HG02973 (cell line): ENCODE data around the gene GSE1.

Source experiments
- ATAC-seq: cut with Tn5 transposase; IDR thresholded peaks from one replicate; pipeline ENCODE4 v1.9.1; 2021; ENCODE audit warnings: moderate library complexity; ENCODE audit not compliant: unreplicated experiment

The GSE1 gene

DNA sequence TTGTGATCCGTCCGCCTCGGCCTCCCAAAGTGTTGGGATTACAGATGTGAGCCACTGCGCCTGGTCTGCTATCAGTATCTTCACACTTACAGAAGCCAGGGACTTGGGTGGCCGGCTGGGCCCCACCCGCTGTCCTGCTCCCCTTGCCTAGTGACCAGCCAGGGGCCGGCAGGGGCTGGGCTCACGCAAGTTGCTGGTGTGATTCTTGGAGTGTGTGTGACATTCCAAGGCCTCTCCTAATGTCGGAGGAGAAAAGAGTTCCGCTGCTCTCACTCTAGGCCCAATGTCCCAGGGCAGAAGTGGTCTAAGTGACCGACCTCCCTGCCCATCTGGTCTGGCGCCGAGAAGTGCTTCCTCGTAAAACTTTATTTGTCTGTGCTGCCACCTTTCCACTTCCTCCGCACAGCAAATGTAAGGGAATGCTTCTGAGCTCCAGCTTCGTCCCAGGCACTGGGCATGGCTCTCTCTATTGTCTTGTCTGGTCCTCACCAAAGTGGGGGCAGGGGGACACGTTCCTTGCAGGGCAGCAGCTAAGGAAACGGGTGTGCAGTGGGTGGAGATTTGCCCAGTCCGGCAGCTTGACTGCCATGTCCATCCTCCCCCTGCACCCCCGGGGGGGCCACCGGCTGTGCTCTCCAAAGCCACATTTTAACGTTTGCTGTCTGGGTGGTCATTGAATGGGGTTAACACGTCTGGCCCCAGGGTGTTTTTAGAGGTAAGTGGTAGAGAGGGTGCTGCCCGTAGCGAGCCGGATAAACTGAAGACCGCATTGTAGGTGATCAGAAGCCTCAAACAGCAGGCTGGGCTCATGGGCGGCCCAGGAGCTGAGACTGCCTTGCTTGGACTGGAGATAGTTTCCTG, 7.8 kb upstream of the GSE1 start:
- no peak for ATAC-seq

DNA sequence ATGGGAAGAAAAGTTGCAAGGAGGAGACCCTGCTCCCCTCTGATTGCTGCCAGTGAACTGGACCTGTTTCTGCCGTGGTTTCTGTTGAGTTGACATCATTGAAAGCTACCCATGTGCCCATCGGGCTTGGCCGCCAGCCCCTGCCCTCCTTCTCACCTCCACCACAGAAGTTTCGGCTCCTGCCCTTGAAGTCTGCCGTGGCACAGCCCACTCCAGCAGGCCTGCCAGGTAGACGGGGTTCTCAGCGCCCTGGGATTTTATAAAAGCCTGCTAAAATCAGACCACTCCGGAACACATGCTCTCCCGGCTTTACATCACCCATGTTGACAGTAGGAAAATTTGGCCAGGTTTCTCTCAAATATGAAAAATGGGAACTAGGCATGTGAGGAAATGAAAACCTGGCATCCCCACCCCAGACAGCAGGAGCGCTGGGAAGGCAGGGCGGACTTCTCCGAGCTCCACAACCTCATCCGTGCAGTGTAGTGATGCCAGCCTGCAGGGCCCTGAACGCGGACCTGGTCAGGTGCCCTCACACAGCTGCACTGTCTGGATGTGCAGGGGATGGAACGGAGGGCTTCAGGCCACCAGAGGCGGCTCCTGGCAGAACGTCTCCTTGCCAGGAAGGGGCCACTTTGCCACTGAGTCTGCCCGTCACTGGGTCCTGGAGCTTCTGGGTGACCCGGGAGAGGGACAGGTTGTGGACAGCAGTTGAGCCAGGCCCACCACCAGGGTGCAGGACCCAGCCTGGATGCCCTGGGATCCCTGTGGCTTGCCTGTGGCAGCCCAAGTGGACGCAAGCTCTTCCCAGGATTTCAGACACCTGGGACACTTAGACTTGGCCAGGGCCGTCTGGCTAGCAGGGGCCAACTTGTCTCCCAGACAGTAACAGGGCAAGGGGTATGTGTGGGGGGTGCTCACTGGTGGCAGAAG, 6.9 kb upstream of the GSE1 start:
- ATAC-seq = no peak

DNA sequence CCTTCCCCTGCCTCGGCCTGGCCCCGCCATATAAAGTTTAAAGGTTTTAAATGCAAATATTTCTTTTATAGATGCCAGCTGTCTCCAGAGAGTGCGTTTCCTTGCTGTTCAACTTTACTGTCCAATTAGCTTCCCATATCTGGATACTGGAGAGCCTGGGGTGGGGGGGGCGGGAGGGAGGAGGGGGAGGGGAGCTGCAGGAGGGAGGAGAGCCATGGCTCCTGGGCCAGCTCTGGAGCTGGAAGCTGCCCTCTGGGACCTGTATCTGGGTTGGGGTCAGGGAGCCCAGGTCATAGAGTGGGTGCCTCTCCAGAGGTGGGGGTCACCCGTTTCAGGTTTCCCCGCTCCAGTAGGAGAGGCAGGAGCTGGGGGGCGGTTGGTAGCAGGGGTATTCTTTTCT, 6.2 kb upstream of the GSE1 start:
- no peak for ATAC-seq

DNA sequence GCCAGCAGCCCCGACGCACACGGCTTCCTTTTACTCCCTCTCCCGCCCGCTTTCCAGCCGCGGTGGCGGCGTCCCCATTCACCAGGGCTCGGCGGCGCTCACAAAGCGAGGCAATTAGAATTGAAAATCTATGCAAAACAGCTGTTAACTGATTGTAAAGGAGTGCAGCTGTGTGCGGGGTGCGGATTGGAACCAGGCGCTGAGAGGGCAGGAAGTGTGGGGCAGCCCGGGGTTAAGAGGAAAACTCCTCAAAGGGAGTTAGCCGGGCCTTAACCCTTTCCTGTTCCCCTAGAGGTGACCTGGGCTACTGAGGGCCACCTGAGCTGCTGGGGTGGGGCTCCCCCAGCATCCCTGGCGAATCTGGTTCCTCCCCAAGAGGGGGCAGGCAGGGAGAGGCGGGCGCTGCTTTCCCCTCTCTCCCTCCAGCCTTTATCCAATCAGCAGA, 5.8 kb upstream of the GSE1 start:
- no peak for ATAC-seq

DNA sequence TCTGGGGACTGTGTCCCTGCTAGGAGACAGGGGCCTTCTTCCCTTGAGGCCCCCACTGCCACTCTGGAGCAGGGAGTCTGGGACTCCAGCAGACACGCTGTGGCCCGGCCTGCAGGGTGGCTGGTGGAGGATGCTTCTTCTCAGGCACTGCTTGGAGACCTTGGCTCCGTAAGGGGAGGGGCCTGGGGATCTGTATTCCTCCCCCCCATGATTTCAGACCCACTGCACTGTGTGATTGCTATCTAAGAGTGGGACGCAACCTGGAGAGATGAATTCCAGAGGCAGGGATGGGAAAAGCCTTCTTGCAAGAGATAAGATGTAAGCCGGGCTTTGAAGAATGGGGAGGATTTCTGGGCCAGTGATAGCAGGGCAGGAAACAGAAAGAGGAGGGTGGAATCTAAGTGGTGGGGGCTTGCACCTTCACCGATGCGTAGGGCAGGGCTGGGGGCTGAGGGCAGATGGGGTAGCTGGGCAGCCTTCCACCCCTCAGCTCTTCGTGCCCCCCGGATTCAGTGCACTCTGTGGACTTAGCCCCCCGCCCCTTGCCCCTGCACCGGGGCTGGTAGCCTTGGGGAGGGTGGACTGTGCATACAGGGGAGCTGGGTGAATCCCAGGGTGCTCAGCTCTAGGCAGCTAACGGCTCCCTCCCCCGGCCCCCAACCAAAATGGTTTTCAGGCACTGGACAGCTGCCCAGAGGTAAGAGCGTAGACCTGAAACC, 5.2 kb upstream of the GSE1 start:
- ATAC-seq = no peak

DNA sequence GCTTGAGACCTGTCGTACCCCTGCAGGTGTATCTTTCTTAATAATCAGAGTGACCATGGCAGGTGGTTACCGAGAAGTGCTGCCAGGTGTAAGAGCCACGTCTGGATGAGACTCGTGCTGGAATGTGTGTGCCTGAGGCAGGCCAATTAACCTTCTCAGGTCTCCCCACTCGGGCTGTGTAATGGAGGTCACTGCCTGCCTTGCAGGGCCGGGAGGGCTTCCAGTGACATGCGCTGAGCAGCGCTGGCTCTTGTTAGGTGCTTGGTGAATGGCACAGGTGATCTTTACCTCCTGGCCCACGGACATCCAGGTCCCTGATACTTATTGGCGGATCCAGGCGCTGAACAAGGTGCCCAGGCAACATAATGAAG, 4.6 kb upstream of the GSE1 start:
- no peak for ATAC-seq

DNA sequence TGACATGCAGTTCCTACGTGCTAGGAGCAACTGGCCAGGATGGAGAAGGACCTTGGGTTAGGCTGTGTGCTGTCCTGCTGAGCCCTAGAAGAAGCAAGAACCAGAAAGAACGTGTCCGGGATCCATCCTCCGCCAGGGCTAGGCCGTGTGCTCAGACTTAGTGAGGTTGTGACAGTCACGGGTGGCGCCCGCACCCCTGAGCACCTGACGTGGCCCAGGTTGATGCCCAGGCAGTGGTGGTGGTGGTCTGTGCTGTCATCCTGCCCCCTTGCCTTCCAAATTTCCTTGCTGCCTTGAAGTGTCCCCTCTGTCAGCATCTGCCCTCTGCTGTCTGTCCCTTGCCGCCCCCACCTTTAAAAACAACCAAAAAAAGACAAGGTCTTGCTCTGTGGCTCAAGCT, 4.2 kb upstream of the GSE1 start:
- ATAC-seq = no peak

DNA sequence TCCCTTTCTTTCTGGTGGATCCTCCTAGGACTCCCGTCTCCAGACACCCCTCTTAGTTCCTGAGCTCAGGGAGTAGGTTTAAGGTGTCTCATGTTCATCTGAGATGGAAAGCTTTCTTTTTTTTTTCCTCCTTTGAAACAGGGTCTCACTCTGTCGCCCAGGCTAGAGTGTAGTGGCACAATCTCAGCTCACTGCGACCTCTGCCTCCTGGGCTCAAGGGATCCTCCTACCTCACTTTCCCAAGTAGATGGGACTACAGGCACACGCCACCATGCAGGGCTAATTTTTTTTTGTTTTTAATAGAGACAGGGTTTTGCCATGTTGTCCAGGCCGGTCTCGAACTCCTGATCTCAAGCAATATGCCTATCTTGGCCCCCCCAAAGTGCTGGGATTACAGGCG, 3.6 kb upstream of the GSE1 start:
- no peak for ATAC-seq

DNA sequence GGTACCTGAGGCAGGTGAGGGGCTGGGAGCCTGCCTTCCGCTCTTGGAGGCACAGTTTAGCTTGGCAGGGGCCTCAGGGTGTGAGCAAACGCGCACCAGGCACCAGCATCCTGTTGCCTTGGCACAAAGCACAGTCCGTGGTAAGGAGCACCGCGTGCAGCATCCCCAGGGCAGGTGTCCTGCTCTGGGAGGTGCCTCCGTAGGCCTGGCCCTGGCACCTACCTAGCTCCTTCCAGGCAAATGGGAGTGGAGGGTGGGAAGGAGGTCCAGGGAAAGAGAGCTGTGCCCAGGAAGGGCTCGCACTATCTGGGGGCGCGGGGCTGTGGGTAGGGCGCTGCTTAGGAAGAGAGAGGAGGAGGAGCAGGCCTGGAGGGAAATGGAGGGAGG, 3.1 kb upstream of the GSE1 start:
- no peak for ATAC-seq

DNA sequence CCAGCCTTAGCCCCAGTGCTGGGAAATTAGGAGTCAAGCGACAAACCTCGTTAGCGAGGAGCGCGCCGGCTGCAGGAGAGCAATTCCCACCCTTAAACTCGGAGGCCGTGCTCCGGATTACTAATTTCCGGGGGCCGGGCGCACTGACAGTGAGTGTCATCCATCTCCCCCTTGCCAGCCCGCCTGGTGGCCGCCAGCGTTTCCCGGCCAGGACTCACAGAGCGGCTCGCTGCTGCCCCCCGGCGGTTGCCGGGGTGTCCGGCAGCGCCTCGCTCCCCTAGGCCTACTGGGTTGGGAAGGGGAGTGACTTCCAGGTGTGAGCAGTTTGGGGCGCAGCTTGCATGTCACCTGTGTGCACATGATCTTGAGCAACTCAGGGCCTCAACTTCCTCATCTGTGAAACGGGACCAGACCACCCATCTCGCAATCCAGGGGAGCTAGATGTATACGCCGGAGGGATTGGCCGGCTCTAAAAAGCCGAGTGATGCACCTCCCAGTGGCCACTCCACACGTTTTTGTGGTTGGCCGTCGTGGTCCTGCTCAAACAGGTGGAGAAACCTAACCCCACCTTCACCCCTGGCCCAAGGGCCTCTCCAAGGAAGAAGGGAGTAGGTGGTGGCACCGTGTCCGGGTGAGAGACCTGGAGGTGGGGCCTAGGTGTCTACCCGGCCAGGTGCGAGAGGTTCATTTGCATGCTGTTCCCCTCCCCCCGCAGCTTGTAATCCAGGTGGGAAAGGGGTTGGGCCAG, 2.5 kb upstream of the GSE1 start:
- no peak for ATAC-seq

DNA sequence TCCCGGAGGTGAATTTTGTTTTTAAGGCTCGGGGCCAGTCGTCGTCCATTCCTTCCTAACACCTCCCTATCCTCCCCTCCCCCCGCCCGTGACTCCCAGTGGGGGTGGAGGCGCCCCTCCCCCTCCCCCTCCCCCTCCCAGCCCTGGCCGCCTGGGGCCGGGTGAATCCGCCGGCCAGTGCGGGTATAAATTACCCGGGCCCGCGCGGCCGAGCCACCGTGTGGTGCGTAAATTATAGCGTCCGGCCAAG, 2.0 kb upstream of the GSE1 start:
- ATAC-seq = no peak

DNA sequence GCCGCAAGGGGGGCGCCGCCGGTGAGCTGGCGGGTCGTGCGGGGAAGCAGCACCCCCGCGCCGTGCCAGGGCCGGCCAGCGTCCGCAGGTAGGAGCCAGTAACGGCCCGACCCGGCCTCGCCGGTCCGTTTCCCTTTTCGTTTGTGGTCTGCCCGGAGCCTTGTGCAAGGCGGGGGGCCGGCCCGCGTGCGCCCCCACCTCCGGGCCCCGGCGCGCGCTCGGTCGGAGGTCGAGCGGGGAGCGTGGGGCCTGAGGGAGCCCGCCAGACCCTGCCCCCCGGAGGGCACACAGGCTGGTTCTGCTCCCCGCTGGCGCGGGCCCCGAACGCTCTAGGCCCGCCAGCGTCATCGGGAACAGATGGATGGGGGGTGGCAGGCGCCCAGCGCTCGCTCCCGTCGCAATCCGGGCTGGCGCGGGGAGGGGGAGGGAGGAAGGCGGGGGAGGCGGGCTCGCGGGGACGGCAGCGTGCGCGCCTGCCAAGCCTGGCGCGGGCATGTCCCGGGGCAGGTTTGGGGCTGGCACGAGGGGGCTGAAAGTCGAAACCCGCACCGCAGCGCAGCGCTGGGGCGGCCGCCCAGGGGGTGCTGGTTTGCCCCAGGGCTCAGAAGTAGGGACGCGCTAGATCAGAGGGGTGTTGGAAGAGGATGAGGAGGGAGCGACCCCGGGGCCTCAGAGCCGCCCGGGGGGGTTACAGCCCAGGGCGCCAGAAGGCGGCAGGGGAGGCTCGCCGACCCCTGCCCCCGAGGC, 1.5 kb upstream of the GSE1 start:
- ATAC-seq = no peak

DNA sequence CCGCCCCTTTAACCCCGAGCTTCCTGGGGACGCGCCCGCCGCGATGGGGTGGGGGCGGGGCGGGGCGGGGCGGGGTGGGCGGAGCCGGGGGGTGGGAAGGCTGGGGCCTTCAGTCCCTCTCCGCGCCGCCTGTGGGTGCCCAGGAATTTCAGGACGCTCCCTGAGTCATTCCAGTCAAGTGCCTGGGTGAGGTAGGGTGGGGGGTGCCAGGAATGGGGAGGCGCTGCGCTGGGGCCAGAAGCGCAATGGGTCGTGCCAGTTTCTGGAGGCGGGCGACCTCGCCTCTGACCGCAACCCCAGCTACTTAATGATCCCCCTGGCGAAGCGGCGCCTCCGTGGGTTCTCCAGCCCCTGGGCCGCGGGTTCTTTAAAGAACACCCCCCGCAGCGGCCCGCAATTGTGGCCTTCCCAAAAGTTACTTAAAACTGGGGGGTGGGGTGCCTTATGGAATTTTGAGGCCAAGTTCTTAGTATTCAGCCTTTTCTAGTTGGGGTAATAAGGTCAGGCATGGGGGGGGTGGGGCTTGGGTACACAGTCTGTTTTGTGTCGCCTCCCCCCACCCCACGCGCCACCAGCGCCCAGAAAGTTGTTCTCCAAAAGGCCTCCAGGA, 826 bp upstream of the GSE1 start:
- ATAC-seq = no peak

DNA sequence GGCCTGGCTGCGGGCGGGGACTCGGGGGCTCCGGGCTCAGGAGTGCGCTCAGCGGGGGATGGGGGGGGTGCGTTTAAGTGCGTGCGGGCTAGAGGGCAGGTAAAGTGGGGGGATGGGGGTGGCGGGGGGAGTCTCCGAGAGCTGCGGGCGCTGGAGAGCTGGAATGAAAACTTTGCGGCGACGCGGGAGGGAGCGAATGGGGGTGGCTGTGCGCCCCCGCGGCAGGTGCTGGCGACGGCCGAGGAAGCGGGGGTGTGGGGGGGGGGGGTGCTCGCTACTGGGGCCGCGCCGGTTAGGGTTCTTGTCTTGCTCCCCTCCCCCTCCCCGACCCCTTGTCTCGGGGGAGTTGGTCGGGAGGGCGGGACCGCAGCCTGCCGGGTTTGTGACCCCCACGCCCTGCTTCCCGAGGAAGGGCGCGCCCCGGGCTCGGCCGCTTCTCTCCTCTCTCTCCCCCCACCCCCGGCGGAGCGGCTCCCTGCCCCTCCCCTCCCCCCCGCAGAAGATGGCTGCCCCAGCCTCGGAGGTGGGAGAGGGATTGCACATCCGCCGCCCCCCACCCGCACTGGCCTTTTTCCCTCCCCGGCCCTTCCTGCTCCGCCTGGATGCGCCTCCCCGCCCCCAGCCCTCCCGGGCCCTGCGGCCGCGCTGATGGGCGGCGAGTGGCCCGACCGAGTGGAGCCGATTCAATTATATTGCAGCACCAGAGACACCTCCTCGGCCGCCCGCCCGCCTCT, 649 bp downstream of the GSE1 start:
- no peak for ATAC-seq

DNA sequence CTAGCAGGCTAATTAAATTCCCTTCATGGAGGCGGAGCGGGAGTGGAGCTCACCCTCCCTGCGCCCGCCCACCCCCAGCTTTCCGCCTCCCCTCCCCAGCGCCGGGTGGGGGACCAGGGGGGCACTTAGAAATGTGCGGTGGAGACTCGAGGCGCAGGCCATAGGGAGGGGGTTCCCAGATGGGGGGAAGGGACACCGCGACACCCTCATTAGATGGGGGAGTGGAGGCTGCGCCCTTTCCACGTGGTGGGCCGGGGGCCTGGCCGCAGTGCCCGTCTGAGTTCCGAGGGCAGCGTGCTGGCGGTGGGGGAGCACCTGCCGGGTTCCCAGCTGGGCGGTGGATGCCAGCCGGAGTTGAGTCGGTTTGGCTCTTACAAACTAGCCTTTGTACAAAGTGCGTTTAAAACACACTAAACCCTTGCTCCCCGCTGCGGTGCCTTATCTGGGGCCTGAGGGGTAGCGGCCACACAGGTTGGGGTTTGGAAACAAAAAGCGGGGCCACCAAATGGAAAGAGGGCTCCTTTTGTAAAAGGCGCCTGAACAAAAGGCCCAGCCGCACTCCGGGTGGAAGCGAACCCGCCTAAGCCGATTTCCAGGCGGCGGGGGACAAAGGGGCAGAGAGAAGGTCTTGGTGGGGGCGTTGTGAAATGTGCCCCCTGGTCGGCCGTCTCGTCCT, 1.4 kb downstream of the GSE1 start:
- ATAC-seq = no peak

DNA sequence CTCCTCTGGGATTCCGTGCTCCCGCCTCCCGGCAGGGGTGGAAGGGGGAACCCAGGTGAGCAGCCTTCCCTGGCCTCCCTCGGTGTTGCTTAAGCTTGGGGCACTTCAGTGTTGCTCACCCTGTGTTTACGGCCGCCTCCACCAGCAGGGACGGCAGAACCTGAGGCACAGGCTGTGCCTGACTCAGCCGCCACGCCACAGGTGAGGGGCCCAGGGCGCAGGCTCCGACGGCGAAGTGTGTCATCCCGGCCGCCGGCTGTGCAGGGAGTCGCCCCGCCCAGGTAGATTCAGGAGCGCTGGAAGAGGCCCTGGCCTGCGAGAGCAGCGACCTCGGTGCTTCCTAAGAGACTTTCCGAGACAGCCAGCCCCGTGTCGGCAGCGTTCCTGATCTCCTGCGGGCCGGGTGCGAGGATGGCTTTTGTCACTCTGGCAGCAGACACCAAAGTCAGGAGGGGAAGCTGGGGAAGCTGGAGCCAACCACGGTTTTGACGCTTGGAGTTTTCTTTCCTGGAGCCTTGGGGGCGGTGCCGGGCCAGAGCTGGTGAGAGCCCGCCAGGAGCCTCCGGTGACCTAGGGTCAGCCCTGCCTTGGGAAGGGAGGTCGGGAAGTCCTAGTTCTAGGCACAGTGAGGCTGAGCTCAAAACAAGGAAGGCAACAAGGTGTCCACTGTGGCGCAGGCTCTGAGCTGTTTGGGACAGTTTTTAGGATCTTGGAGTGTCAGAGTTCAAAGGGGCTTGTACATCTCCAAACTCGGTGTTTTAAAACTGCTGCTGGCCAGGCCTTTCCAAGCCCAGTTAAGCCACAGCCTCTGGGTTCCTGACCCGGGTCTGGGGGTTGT, 2.1 kb downstream of the GSE1 start:
- no peak for ATAC-seq

DNA sequence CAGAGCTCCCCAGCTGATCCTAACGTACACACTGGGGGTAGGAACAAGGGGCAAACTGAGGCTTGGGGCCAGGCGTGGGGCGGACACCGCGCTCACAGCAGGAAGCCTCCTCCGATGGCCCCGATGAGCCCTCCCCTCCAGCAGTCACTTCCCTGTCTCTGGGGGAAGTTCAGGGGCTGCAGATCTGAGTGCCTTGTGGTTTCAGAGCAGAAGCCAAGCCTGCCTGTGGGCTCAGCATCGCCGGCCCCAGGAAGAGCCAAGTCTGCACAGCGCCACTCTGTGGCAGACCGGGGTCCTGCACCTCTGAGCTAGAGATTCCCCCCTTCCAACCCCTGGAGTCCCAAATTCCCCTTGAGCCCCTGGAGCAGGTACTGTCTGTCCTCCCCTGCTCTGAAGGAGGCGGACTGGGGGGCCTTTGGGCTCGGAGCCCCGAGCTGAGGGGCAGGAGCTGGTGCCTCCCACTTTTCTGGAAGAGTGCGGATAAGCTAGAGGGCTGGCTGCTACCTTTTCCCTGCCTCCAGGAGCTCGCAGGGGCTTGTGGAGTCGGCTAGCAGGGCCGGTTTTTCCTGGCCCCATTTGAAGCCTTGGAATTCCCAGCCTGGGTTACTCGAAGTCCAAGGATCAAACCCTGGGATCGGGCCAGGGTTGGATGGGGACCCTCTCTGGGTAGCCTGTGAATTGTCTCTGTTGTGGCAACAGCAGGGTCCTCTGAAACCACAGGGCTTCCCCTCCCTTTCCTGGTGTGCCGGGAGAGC, 2.9 kb downstream of the GSE1 start:
- peak; percentile 21 for ATAC-seq
